HepG2 (cell line): Measurements from ENCODE around the gene TRPM1. TPM values are rescaled to one million over a fixed set of nuclear protein-coding genes. Genes with fewer than 3 reads are reported as not detected.

Experiments used
- AFF4 ChIP-seq: sonication (generic); formaldehyde crosslinking; IDR thresholded peaks from 2 replicates; pipeline ENCODE4 v1.4.0; 2020; ENCODE audit warnings: missing genetic modification reagents
- AKAP8 ChIP-seq: sonication (generic); formaldehyde crosslinking; IDR thresholded peaks from 2 replicates; pipeline ENCODE4 v1.5.1; 2020; ENCODE audit warnings: mild to moderate bottlenecking, missing genetic modification reagents
- FOXJ3 ChIP-seq: sonication (generic); formaldehyde crosslinking; IDR thresholded peaks from 2 replicates; pipeline ENCODE4 v1.4.0; 2020; ENCODE audit warnings: missing genetic modification reagents, mild to moderate bottlenecking, borderline replicate concordance
- GABPA ChIP-seq, 2 experiments: IDR thresholded peaks; 2 replicates each; pipeline ENCODE4 v1.6.1; 2011 to 2016; ENCODE audit warnings: low read depth in 2 of 2, low read length in 1 of 2, missing biosample characterization in 1 of 2, missing genetic modification characterization in 1 of 2
- HMG20B ChIP-seq: conservative IDR thresholded peaks from 2 replicates; pipeline ENCODE4 v1.6.1; 2016; ENCODE audit warnings: missing genetic modification reagents, missing compliant biosample characterization
- KDM5A ChIP-seq: fragments of 200-600 bp; sonication (generic); IDR thresholded peaks from 2 replicates; pipeline ENCODE4 v1.7.0; 2018; ENCODE audit warnings: antibody characterized with exemption, mild to moderate bottlenecking, low read length, borderline replicate concordance
- KMT2B ChIP-seq: IDR thresholded peaks from 2 replicates; pipeline ENCODE4 v1.6.1; 2016; ENCODE audit warnings: missing genetic modification reagents, missing compliant biosample characterization
- LCORL ChIP-seq, 2 experiments: fragments of 450-650 bp in 1 of 2; sonication (generic) in 1 of 2; formaldehyde crosslinking in 1 of 2; IDR thresholded peaks; 2 replicates each; pipeline versions ENCODE4 v1.5.0 to v1.6.1; 2017 to 2020; ENCODE audit warnings: antibody characterized with exemption in 1 of 2, missing genetic modification reagents in 1 of 2
- MED1 ChIP-seq: sonication (generic); formaldehyde crosslinking; IDR thresholded peaks from 2 replicates; pipeline ENCODE4 v1.4.0; 2020; ENCODE audit warnings: missing genetic modification reagents
- MTA3 ChIP-seq: sonication (generic); formaldehyde crosslinking; IDR thresholded peaks from 2 replicates; pipeline ENCODE4 v1.4.0; 2020; ENCODE audit warnings: missing genetic modification reagents
- NR1H2 ChIP-seq: sonication (generic); formaldehyde crosslinking; IDR thresholded peaks from 2 replicates; pipeline ENCODE4 v1.8.1; 2022; ENCODE audit warnings: low read depth, missing genetic modification reagents, borderline replicate concordance
- PCBP1 ChIP-seq: fragments of 200-400 bp; formaldehyde crosslinking; IDR thresholded peaks from 2 replicates; pipeline ENCODE4 v1.6.1; 2017; ENCODE audit warnings: mild to moderate bottlenecking, low read depth, low read length, borderline replicate concordance
- RARA ChIP-seq: IDR thresholded peaks from 2 replicates; pipeline ENCODE4 v1.6.1; 2016; ENCODE audit warnings: missing genetic modification reagents, missing compliant biosample characterization
- RXRB ChIP-seq: IDR thresholded peaks from 2 replicates; pipeline ENCODE4 v1.6.1; 2016; ENCODE audit warnings: borderline replicate concordance, missing genetic modification reagents, missing compliant biosample characterization
- ZHX1 ChIP-seq: sonication (generic); formaldehyde crosslinking; IDR thresholded peaks from 2 replicates; pipeline ENCODE4 v1.8.1; 2022; ENCODE audit warnings: low read depth, mild to moderate bottlenecking, missing genetic modification reagents
- ZKSCAN8 ChIP-seq: IDR thresholded peaks from 2 replicates; pipeline ENCODE4 v1.6.1; 2016; ENCODE audit warnings: borderline replicate concordance, missing genetic modification reagents, missing compliant biosample characterization
- ZNF251 ChIP-seq: sonication (generic); formaldehyde crosslinking; IDR thresholded peaks from 2 replicates; pipeline ENCODE4 v1.9.0; 2021; ENCODE audit warnings: mild to moderate bottlenecking, missing genetic modification reagents
- ZNF660 ChIP-seq: sonication (generic); formaldehyde crosslinking; IDR thresholded peaks from 2 replicates; pipeline ENCODE4 v1.5.1; 2020; ENCODE audit warnings: mild to moderate bottlenecking, low read depth, missing genetic modification reagents, borderline replicate concordance
- ZNF746 ChIP-seq: sonication (generic); formaldehyde crosslinking; IDR thresholded peaks from 2 replicates; pipeline ENCODE4 v1.8.0; 2022; ENCODE audit warnings: mild to moderate bottlenecking, missing genetic modification reagents
- polyA plus RNA-seq, 8 experiments: library from polyadenylated mRNA; depleted of rRNA in 3 of 8; stranded (reverse) in 7 of 8; unstranded in 1 of 8; fragments of >200 nt; fragmentation: Illumina TruSeq in 4 of 8; extraction: Trizol in 4 of 8; gene quantifications; 2 replicates each; pipeline versions ENCODE4 v1.2.1 to v1.2.3, GENCODE V29; 2011 to 2016; ENCODE audit warnings: low read depth in 4 of 8, missing spikeins in 1 of 8, mixed read lengths in 1 of 8; ENCODE audit not compliant: insufficient read depth in 1 of 8
- total RNA-seq, 5 experiments: library from RNA; depleted of rRNA; stranded (reverse); fragments of >200 nt; fragmentation: Illumina TruSeq; extraction: Trizol; gene quantifications; 2 replicates each; pipeline ENCODE4 v1.2.3, GENCODE V29; 2016; ENCODE audit warnings: low read depth in 1 of 5
- TF ChIP-seq, protein P1 (sequence below): sonication (generic); formaldehyde crosslinking; IDR thresholded peaks from 2 replicates; pipeline ENCODE4 v1.4.0; 2020; ENCODE audit warnings: missing genetic modification reagents, borderline replicate concordance

Gene TRPM1
- total and polyA plus RNA-seq, 2 of the 13 experiments (the other 11 are each of a cell fraction or from before 2014, with no cell fraction given) = not detected

DNA sequence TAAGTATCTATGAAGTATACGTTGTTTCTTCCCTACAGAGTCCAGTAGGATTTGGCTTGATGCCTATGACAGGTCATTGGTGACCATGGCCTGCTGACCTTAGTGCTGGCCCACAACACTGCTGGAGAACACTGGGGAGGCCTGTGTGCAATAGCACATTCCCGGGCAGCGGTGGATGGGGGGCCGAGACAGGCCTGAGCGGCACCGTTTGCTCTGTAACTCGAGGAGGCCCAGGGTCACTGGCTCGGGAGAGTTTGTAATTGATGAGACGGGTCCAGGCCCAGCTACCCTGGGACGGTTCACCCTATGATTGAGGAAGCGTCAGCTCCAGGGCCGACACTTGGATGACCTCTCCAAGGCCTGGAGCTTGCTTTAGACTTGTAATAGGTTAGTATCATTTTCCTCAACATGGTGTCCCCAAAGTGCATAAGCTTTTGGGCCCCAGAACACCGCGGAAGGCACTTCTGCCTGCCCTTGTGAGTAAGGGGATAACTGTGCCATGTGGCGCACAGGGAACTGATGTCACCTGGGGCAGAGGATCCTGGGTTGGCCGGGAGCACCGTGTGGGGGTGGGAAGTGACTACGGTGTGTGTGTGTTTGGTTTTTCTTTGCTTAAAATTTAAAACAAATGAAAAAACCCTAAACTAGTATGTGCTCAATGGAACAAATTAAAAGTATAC is 12.0 kb downstream of the TRPM1 start (continued):
- TF ChIP-seq ZHX1 (no peak), NR1H2 (CRISPR knock-in tag) (no peak), HMG20B (CRISPR knock-in tag) (0 out of 2 replicates have a peak, but pooled peaks have one; percentile 43), MED1 (peak; percentile 62), AKAP8 (CRISPR knock-in tag) (no peak), FOXJ3 (CRISPR knock-in tag) (peak; percentile 64; the same call in 1 of the 2 replicates), ZKSCAN8 (CRISPR knock-in tag) (no peak), ZNF251 (CRISPR knock-in tag) (no peak), ZNF746 (no peak; the same call in 1 of the 2 replicates), RXRB (CRISPR knock-in tag) (peak; percentile 75), RARA (CRISPR knock-in tag) (peak; percentile 90), AFF4 (CRISPR knock-in tag) (no peak), GABPA (IDR thresholded peaks at IDR 0.05; ENCODE audit: low read depth, low read length) (no peak), GABPA (CRISPR knock-in tag; IDR thresholded peaks at IDR 0.05; ENCODE audit: low read depth) (no peak), KDM5A (no peak), PCBP1 (no peak), MTA3 (CRISPR knock-in tag) (no peak), ZNF660 (CRISPR knock-in tag) (no peak), KMT2B (no peak), LCORL (IDR thresholded peaks at IDR 0.05) (no peak), LCORL (CRISPR knock-in tag; IDR thresholded peaks at IDR 0.05) (peak; percentile 74; the same call in 1 of the 2 replicates)
- TF ChIP-seq, protein P1, sequence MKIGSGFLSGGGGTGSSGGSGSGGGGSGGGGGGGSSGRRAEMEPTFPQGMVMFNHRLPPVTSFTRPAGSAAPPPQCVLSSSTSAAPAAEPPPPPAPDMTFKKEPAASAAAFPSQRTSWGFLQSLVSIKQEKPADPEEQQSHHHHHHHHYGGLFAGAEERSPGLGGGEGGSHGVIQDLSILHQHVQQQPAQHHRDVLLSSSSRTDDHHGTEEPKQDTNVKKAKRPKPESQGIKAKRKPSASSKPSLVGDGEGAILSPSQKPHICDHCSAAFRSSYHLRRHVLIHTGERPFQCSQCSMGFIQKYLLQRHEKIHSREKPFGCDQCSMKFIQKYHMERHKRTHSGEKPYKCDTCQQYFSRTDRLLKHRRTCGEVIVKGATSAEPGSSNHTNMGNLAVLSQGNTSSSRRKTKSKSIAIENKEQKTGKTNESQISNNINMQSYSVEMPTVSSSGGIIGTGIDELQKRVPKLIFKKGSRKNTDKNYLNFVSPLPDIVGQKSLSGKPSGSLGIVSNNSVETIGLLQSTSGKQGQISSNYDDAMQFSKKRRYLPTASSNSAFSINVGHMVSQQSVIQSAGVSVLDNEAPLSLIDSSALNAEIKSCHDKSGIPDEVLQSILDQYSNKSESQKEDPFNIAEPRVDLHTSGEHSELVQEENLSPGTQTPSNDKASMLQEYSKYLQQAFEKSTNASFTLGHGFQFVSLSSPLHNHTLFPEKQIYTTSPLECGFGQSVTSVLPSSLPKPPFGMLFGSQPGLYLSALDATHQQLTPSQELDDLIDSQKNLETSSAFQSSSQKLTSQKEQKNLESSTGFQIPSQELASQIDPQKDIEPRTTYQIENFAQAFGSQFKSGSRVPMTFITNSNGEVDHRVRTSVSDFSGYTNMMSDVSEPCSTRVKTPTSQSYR (CRISPR knock-in tag) = peak; percentile 80; the same call in 1 of the 2 replicates
